Endothelial cell of umbilical vein (primary cell): ENCODE measurements around the gene SDHC.

Experiments used
- CTCF ChIP-seq, 2 donors: IDR thresholded peaks; 1 replicate in 1 of 2; 2 replicates in 1 of 2; pipeline ENCODE4 v1.5.1; 2011; ENCODE audit warnings: low read length in 2 of 2, mild to moderate bottlenecking in 2 of 2, moderate library complexity in 2 of 2, control low read depth in 1 of 2, inconsistent platforms in 1 of 2, low read depth in 1 of 2; ENCODE audit not compliant: insufficient read depth in 1 of 2; ENCODE audit errors: extremely low read depth in 1 of 2
- EZH2 ChIP-seq: IDR thresholded peaks from 2 replicates; pipeline ENCODE4 v1.6.1; 2012; ENCODE audit warnings: borderline replicate concordance, low read depth, mild to moderate bottlenecking, moderate library complexity, low read length, inconsistent platforms; ENCODE audit not compliant: severe bottlenecking
- JUN ChIP-seq: IDR thresholded peaks from 2 replicates; pipeline ENCODE4 v1.6.1; 2011; ENCODE audit warnings: borderline replicate concordance, low read depth; ENCODE audit not compliant: insufficient read length, insufficient read depth
- MYC ChIP-seq: IDR thresholded peaks from one replicate; pipeline ENCODE4 v1.6.1; 2011; ENCODE audit warnings: mild to moderate bottlenecking, low read depth, low read length
- POLR2A ChIP-seq: IDR thresholded peaks from 2 replicates; pipeline ENCODE4 v1.6.1; 2012; ENCODE audit warnings: low read depth, mild to moderate bottlenecking, control low read depth, low read length
- POLR2AphosphoS5 ChIP-seq: IDR thresholded peaks from 2 replicates; pipeline ENCODE4 v1.6.1; 2012; ENCODE audit warnings: low read depth, mild to moderate bottlenecking, control low read depth, low read length, moderate library complexity; ENCODE audit not compliant: insufficient read depth

- no peak for TF ChIP-seq CTCF (IDR thresholded peaks at IDR 0.05; ENCODE audit: extremely low read depth in 1 of 2, insufficient read depth in 1 of 2, low read depth in 1 of 2, low read length in 2 of 2)
- no peak for TF ChIP-seq POLR2A
- no peak for TF ChIP-seq JUN
- no peak for TF ChIP-seq POLR2AphosphoS5
- TF ChIP-seq EZH2: no peak
- TF ChIP-seq MYC: no peak
These were observed 48.9 kb upstream of the SDHC start for GRCh38 chr1:161265305-161265704.
